NOMO-1 treated with dmso at 0.1 percent for 144 hours (cell line): Measurements from ENCODE around the gene IDE.
"Not testable (repeated sequence)": the region's sequence is repeated elsewhere in the genome, so short reads cannot be mapped to it uniquely, and the experiment has no call there.

ENCODE experiments used
- DNase-seq: peaks from one replicate; lab custom pipeline; 2025; ENCODE audit not compliant: unreplicated experiment; lab: John Stamatoyannopoulos, UW

The IDE gene

GRCh38 chr10:92420546-92421275, 153.2 kb downstream of the IDE start:
- DNase-seq: no peak

- DNase-seq: no peak
Observed at GRCh38 chr10:92419740-92420545, 153.9 kb downstream of the IDE start.

- DNase-seq: no peak
Observed at GRCh38 chr10:92418891-92419290, 155.0 kb downstream of the IDE start.

- DNase-seq: no peak
Observed at GRCh38 chr10:92418221-92418620, 155.7 kb downstream of the IDE start.

- DNase-seq: no peak
Observed at GRCh38 chr10:92413519-92413918, 160.4 kb downstream of the IDE start.

GRCh38 chr10:92413011-92413410, 160.9 kb downstream of the IDE start:
- no peak for DNase-seq

- no peak for DNase-seq
Observed at GRCh38 chr10:92411406-92411805, 162.5 kb downstream of the IDE start.

GRCh38 chr10:92410501-92410900, 163.4 kb downstream of the IDE start:
- DNase-seq: no peak

GRCh38 chr10:92408017-92408361, 165.9 kb downstream of the IDE start:
- no peak for DNase-seq

GRCh38 chr10:92407305-92408016, 166.4 kb downstream of the IDE start:
- DNase-seq: no peak

- no peak for DNase-seq
Observed at GRCh38 chr10:92405419-92405924, 168.4 kb downstream of the IDE start.

- no peak for DNase-seq
Observed at GRCh38 chr10:92404612-92405418, 169.1 kb downstream of the IDE start.

- DNase-seq: not testable (repeated sequence)
Observed at GRCh38 chr10:92402234-92402633, 171.7 kb downstream of the IDE start.
